ENCODE results near the gene PPP4C. TPM values are rescaled to one million over a fixed set of nuclear protein-coding genes. Genes with fewer than 3 reads are reported as not detected.

The PPP4C gene
- polyA plus RNA-seq, 3 donors, result 186 to 388 (median 279) TPM

DNA sequence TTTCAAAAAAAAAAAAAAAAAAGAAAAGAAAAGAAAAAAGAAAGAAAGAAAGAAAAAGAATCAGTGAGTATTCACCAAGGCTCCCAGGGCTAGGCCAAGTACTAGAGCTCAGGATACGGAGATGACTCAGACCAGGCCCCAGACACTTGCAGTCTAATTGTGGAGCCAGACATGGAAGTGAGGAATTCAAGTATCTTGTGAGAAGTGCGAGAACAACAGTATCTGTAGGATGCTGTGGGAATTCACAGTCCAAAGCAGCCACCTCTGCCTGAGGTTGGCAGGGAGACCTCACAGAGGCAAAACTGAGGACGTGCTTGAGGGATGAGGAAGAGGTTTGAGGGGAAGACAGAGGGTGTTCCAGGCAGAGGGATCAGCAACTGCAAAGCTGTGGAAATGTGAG lies 24.3 kb upstream of the PPP4C start:
- Mint-ChIP-seq H3K4me1 (peaks cover 18% of the 10 kb centered on the region), H3K9me3 (peaks cover 0 to 3% (median 0%) of the 10 kb centered on the region in 7 donors), H3K36me3 (no peaks in the 10 kb centered on the region), H3K4me3 (no peak overlapping the region), H3K27me3 (ENCODE audit: low read depth in 3 of 3) (peaks cover 0 to 1% (median 0%) of the 10 kb centered on the region in 3 donors), H3K27ac (peak overlapping the region in 1 of 7 donors; percentile 46)
- Histone ChIP-seq H3K4me3 (replicated peaks in 1 of 3; ENCODE audit: low read depth in 2 of 3, low read length in 3 of 3) (no peak overlapping the region), H3K27me3 (ENCODE audit: control insufficient read depth in 2 of 2, insufficient read depth in 2 of 2, low read length in 2 of 2) (no peaks in the 10 kb centered on the region), H2AFZ (ENCODE audit: insufficient read depth, low read depth, low read length, poor library complexity, severe bottlenecking) (no peak overlapping the region), H3K27ac (ENCODE audit: low read depth in 1 of 2, low read length in 2 of 2) (no peak overlapping the region), H3K4me2 (replicated peaks; ENCODE audit: extremely low read depth, low read length, poor library complexity, severe bottlenecking) (no peak overlapping the region), H3K36me3 (replicated peaks in 1 of 2; ENCODE audit: control insufficient read depth in 1 of 2, insufficient read depth in 2 of 2, low read length in 2 of 2) (no peaks in the 10 kb centered on the region), H3K9ac (ENCODE audit: insufficient read depth, low read length, poor library complexity, severe bottlenecking) (no peak overlapping the region), H3K79me2 (ENCODE audit: insufficient read depth, low read length) (peaks cover 2% of the 10 kb centered on the region), H4K20me1 (ENCODE audit: insufficient read depth, low read length) (no peaks in the 10 kb centered on the region), H3K9me3 (replicated peaks in 1 of 2; ENCODE audit: control insufficient read depth in 1 of 2, insufficient read depth in 1 of 2, low read length in 2 of 2) (no peaks in the 10 kb centered on the region), H3K4me1 (ENCODE audit: control insufficient read depth in 1 of 2, insufficient read depth in 2 of 2, low read length in 2 of 2) (peaks cover 11 to 18% of the 10 kb centered on the region in 2 donors)
- intact Hi-C loops (cut with micrococcal nuclease), result no loop called here
- 48% methylated on average over 2 of the region's 3 CpGs for whole genome bisulfite sequencing (ENCODE audit: insufficient coverage)
- TF ChIP-seq, protein P1, sequence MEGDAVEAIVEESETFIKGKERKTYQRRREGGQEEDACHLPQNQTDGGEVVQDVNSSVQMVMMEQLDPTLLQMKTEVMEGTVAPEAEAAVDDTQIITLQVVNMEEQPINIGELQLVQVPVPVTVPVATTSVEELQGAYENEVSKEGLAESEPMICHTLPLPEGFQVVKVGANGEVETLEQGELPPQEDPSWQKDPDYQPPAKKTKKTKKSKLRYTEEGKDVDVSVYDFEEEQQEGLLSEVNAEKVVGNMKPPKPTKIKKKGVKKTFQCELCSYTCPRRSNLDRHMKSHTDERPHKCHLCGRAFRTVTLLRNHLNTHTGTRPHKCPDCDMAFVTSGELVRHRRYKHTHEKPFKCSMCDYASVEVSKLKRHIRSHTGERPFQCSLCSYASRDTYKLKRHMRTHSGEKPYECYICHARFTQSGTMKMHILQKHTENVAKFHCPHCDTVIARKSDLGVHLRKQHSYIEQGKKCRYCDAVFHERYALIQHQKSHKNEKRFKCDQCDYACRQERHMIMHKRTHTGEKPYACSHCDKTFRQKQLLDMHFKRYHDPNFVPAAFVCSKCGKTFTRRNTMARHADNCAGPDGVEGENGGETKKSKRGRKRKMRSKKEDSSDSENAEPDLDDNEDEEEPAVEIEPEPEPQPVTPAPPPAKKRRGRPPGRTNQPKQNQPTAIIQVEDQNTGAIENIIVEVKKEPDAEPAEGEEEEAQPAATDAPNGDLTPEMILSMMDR (IDR thresholded peaks at IDR 0.05), result no peak
- DNase-seq, result no peak

- Mint-ChIP-seq H3K9me3 (peaks cover 0 to 3% (median 0%) of the 10 kb centered on the region in 7 donors), H3K4me1 (peaks cover 18% of the 10 kb centered on the region), H3K27ac (peak overlapping the region in 5 of 7 donors; percentile 40 to 61 (median 50)), H3K36me3 (no peaks in the 10 kb centered on the region), H3K27me3 (ENCODE audit: low read depth in 3 of 3) (peaks cover 0 to 1% (median 0%) of the 10 kb centered on the region in 3 donors), H3K4me3 (peak overlapping the region; percentile 71 to 86)
- peak; percentile 87 to 91 (median 88) for DNase-seq
- Histone ChIP-seq H3K27me3 (ENCODE audit: control insufficient read depth in 2 of 2, insufficient read depth in 2 of 2, low read length in 2 of 2) (no peaks in the 10 kb centered on the region), H3K4me2 (replicated peaks; ENCODE audit: extremely low read depth, low read length, poor library complexity, severe bottlenecking) (peak overlapping the region; percentile 100), H3K9me3 (replicated peaks in 1 of 2; ENCODE audit: control insufficient read depth in 1 of 2, insufficient read depth in 1 of 2, low read length in 2 of 2) (no peaks in the 10 kb centered on the region), H3K9ac (ENCODE audit: insufficient read depth, low read length, poor library complexity, severe bottlenecking) (peak overlapping the region; percentile 38), H2AFZ (ENCODE audit: insufficient read depth, low read depth, low read length, poor library complexity, severe bottlenecking) (peak overlapping the region; percentile 83), H4K20me1 (ENCODE audit: insufficient read depth, low read length) (no peaks in the 10 kb centered on the region), H3K4me1 (ENCODE audit: control insufficient read depth in 1 of 2, insufficient read depth in 2 of 2, low read length in 2 of 2) (peaks cover 11 to 18% of the 10 kb centered on the region in 2 donors), H3K36me3 (replicated peaks in 1 of 2; ENCODE audit: control insufficient read depth in 1 of 2, insufficient read depth in 2 of 2, low read length in 2 of 2) (no peaks in the 10 kb centered on the region), H3K79me2 (ENCODE audit: insufficient read depth, low read length) (peaks cover 2% of the 10 kb centered on the region), H3K4me3 (replicated peaks in 1 of 3; ENCODE audit: low read depth in 2 of 3, low read length in 3 of 3) (peak overlapping the region; percentile 49 to 81 (median 57)), H3K27ac (ENCODE audit: low read depth in 1 of 2, low read length in 2 of 2) (peak overlapping the region in 1 of 2 donors; percentile 49)
- TF ChIP-seq, protein P1 (IDR thresholded peaks at IDR 0.05), result no peak
- under 1% methylated on average over 41 of the region's 58 CpGs for WGBS (ENCODE audit: insufficient coverage)
- intact Hi-C loops (cut with micrococcal nuclease), result no loop called here
Measured at GRCh38 chr16:30052671-30053372, 23.0 kb upstream of the PPP4C start.

All from CD14-positive monocyte (primary cell).